KG1 (cell line): ENCODE measurements around the gene GNLY.

Source experiments
- DNase-seq: peaks from one replicate; lab custom pipeline; 2025; lab: John Stamatoyannopoulos, UW

GNLY gene

GRCh38 chr2:85744741-85745601 lies 50.8 kb downstream of the GNLY start:
- no peak for DNase-seq

- DNase-seq, result no peak
These were observed 51.5 kb downstream of the GNLY start for GRCh38 chr2:85745619-85746018.

GRCh38 chr2:85746321-85747004 lies 52.3 kb downstream of the GNLY start:
- no peak for DNase-seq

GRCh38 chr2:85747441-85747840 lies 53.3 kb downstream of the GNLY start:
- no peak for DNase-seq

GRCh38 chr2:85748039-85748734 lies 54.0 kb downstream of the GNLY start:
- DNase-seq, result no peak
